ENCODE results near the gene TNKS1BP1. TPM values are rescaled to one million over a fixed set of nuclear protein-coding genes. Genes with fewer than 3 reads are reported as not detected.

TNKS1BP1 gene
- total and polyA plus RNA-seq, 2 experiments from 2014 or later: 64.2 to 72.2 TPM

DNA sequence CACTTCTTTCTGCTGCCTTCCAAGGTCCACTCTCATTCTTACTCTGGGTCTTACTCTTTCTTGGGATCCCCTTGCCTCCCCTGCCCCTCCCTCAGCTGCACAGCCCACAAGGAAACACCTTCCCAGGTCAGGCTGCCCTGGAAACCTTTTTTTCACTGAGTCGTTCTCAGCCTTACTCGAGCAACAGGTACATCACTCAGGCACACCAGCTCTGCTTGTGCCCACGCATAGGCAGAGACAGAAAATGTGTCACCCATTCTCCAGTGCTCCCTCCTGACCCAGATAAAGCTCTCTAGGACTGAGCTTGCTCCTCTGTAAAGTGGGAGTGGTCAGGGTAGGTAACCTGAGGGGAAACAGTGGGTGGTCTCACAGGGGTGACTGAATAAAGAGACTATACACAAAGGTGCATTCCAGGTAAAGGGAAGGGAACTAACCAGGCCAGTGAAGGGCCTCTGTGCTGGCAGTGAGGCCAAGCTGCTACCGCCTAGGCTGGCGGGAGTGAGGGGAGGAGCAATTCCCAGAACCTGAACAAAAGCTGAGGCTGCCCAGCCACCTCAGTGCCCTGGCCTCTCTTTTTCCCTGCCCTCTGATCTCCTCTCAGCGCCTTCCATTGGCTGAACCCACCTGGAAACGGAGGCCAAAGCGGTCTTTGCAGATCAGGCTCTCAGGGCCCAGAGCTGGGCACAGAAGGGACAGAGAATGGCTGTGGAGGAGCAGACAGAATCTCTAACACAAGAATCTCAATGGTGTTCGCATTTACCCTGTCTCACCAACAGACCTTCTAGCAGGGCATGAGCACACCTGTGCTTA is 40.3 kb upstream of the TNKS1BP1 start:
- Histone ChIP-seq H3K79me2 (replicated peaks; ENCODE audit: insufficient read depth) (no peaks in the 10 kb centered on the region), H3K9me2 (ENCODE audit: insufficient read depth) (no peaks in the 10 kb centered on the region), H3K4me3 (no peak overlapping the region), H3K27me3 (ENCODE audit: insufficient read depth) (no peaks in the 10 kb centered on the region), H3K4me1 (ENCODE audit: insufficient read depth) (peaks cover 15% of the 10 kb centered on the region), H3K4me2 (peak overlapping the region; percentile 63), H3F3A (replicated peaks; ENCODE audit: low read depth) (0 out of 2 replicates have a peak, but pooled peaks cover 3% of the 10 kb centered on the region), H4K20me1 (replicated peaks; ENCODE audit: insufficient read depth) (no peaks in the 10 kb centered on the region), H2AFZ (peak overlapping the region; percentile 95), H3K27ac (ENCODE audit: low read depth) (no peak overlapping the region), H3K36me3 (ENCODE audit: insufficient read depth) (no peaks in the 10 kb centered on the region)
- no peak overlapping the region for H3K4me3 Mint-ChIP-seq
- H3K9me3 Mint-ChIP-seq: no peaks in the 10 kb centered on the region
- H3K27ac Mint-ChIP-seq: no peak overlapping the region
- H3K36me3 Mint-ChIP-seq (ENCODE audit: low read depth): no peaks in the 10 kb centered on the region
- DNase-seq (ENCODE audit: low spot score) (peak; percentile 81), ATAC-seq (peak; percentile 98)
- peaks cover 22% of the 10 kb centered on the region for H3K4me1 Mint-ChIP-seq
- peaks cover 3% of the 10 kb centered on the region for H3K27me3 Mint-ChIP-seq (ENCODE audit: insufficient read depth, low read depth, poor library complexity)
- TF ChIP-seq, protein P1, sequence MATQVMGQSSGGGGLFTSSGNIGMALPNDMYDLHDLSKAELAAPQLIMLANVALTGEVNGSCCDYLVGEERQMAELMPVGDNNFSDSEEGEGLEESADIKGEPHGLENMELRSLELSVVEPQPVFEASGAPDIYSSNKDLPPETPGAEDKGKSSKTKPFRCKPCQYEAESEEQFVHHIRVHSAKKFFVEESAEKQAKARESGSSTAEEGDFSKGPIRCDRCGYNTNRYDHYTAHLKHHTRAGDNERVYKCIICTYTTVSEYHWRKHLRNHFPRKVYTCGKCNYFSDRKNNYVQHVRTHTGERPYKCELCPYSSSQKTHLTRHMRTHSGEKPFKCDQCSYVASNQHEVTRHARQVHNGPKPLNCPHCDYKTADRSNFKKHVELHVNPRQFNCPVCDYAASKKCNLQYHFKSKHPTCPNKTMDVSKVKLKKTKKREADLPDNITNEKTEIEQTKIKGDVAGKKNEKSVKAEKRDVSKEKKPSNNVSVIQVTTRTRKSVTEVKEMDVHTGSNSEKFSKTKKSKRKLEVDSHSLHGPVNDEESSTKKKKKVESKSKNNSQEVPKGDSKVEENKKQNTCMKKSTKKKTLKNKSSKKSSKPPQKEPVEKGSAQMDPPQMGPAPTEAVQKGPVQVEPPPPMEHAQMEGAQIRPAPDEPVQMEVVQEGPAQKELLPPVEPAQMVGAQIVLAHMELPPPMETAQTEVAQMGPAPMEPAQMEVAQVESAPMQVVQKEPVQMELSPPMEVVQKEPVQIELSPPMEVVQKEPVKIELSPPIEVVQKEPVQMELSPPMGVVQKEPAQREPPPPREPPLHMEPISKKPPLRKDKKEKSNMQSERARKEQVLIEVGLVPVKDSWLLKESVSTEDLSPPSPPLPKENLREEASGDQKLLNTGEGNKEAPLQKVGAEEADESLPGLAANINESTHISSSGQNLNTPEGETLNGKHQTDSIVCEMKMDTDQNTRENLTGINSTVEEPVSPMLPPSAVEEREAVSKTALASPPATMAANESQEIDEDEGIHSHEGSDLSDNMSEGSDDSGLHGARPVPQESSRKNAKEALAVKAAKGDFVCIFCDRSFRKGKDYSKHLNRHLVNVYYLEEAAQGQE (IDR thresholded peaks at IDR 0.05; ENCODE audit: unreplicated experiment): no peak
- TF ChIP-seq, protein P2, sequence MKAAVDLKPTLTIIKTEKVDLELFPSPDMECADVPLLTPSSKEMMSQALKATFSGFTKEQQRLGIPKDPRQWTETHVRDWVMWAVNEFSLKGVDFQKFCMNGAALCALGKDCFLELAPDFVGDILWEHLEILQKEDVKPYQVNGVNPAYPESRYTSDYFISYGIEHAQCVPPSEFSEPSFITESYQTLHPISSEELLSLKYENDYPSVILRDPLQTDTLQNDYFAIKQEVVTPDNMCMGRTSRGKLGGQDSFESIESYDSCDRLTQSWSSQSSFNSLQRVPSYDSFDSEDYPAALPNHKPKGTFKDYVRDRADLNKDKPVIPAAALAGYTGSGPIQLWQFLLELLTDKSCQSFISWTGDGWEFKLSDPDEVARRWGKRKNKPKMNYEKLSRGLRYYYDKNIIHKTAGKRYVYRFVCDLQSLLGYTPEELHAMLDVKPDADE (IDR thresholded peaks at IDR 0.05): no peak
- TF ChIP-seq EZH2 (IDR thresholded peaks at IDR 0.05; ENCODE audit: low read depth, unreplicated experiment): no peak
- no peak for TF ChIP-seq STAT1 (IDR thresholded peaks at IDR 0.05; ENCODE audit: unreplicated experiment)
- no peak for TF ChIP-seq CREB1 (CRISPR knock-in tag; IDR thresholded peaks at IDR 0.05; ENCODE audit: low read depth)
- TF ChIP-seq, protein P3, sequence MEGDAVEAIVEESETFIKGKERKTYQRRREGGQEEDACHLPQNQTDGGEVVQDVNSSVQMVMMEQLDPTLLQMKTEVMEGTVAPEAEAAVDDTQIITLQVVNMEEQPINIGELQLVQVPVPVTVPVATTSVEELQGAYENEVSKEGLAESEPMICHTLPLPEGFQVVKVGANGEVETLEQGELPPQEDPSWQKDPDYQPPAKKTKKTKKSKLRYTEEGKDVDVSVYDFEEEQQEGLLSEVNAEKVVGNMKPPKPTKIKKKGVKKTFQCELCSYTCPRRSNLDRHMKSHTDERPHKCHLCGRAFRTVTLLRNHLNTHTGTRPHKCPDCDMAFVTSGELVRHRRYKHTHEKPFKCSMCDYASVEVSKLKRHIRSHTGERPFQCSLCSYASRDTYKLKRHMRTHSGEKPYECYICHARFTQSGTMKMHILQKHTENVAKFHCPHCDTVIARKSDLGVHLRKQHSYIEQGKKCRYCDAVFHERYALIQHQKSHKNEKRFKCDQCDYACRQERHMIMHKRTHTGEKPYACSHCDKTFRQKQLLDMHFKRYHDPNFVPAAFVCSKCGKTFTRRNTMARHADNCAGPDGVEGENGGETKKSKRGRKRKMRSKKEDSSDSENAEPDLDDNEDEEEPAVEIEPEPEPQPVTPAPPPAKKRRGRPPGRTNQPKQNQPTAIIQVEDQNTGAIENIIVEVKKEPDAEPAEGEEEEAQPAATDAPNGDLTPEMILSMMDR (conservative IDR thresholded peaks at IDR 0.05; ENCODE audit: low read depth in 2 of 2): no peak
- TF ChIP-seq EZH2phosphoT487 (IDR thresholded peaks at IDR 0.05; ENCODE audit: unreplicated experiment): no peak
- TF ChIP-seq ZNF331 (CRISPR knock-in tag; IDR thresholded peaks at IDR 0.05; ENCODE audit: low read depth): no peak
- no peak for TF ChIP-seq JUNB (IDR thresholded peaks at IDR 0.05; ENCODE audit: unreplicated experiment)
- TF ChIP-seq NANOG (IDR thresholded peaks at IDR 0.05; ENCODE audit: borderline replicate concordance): no peak
- no peak for TF ChIP-seq ZNF114 (CRISPR knock-in tag; IDR thresholded peaks at IDR 0.05)
- TF ChIP-seq, protein P4, sequence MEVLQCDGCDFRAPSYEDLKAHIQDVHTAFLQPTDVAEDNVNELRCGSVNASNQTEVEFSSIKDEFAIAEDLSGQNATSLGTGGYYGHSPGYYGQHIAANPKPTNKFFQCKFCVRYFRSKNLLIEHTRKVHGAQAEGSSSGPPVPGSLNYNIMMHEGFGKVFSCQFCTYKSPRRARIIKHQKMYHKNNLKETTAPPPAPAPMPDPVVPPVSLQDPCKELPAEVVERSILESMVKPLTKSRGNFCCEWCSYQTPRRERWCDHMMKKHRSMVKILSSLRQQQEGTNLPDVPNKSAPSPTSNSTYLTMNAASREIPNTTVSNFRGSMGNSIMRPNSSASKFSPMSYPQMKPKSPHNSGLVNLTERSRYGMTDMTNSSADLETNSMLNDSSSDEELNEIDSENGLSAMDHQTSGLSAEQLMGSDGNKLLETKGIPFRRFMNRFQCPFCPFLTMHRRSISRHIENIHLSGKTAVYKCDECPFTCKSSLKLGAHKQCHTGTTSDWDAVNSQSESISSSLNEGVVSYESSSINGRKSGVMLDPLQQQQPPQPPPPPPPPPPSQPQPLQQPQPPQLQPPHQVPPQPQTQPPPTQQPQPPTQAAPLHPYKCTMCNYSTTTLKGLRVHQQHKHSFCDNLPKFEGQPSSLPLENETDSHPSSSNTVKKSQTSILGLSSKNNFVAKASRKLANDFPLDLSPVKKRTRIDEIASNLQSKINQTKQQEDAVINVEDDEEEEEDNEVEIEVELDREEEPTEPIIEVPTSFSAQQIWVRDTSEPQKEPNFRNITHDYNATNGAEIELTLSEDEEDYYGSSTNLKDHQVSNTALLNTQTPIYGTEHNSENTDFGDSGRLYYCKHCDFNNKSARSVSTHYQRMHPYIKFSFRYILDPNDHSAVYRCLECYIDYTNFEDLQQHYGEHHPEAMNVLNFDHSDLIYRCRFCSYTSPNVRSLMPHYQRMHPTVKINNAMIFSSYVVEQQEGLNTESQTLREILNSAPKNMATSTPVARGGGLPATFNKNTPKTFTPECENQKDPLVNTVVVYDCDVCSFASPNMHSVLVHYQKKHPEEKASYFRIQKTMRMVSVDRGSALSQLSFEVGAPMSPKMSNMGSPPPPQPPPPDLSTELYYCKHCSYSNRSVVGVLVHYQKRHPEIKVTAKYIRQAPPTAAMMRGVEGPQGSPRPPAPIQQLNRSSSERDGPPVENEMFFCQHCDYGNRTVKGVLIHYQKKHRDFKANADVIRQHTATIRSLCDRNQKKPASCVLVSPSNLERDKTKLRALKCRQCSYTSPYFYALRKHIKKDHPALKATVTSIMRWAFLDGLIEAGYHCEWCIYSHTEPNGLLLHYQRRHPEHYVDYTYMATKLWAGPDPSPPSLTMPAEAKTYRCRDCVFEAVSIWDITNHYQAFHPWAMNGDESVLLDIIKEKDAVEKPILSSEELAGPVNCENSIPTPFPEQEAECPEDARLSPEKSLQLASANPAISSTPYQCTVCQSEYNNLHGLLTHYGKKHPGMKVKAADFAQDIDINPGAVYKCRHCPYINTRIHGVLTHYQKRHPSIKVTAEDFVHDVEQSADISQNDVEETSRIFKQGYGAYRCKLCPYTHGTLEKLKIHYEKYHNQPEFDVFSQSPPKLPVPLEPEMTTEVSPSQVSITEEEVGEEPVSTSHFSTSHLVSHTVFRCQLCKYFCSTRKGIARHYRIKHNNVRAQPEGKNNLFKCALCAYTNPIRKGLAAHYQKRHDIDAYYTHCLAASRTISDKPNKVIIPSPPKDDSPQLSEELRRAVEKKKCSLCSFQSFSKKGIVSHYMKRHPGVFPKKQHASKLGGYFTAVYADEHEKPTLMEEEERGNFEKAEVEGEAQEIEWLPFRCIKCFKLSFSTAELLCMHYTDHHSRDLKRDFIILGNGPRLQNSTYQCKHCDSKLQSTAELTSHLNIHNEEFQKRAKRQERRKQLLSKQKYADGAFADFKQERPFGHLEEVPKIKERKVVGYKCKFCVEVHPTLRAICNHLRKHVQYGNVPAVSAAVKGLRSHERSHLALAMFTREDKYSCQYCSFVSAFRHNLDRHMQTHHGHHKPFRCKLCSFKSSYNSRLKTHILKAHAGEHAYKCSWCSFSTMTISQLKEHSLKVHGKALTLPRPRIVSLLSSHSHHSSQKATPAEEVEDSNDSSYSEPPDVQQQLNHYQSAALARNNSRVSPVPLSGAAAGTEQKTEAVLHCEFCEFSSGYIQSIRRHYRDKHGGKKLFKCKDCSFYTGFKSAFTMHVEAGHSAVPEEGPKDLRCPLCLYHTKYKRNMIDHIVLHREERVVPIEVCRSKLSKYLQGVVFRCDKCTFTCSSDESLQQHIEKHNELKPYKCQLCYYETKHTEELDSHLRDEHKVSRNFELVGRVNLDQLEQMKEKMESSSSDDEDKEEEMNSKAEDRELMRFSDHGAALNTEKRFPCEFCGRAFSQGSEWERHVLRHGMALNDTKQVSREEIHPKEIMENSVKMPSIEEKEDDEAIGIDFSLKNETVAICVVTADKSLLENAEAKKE (CRISPR knock-in tag; IDR thresholded peaks at IDR 0.05): no peak
- no peak for TF ChIP-seq POLR2AphosphoS5 (IDR thresholded peaks at IDR 0.05; ENCODE audit: low read depth)

Data from GM23338 (cell line).